ENCODE data around the gene ZNF41.
"Not testable (repeated sequence)": the region's sequence is repeated elsewhere in the genome, so short reads cannot be mapped to it uniquely, and the experiment has no call there.

The ZNF41 gene

GRCh38 chrX:47498411-47498810 lies 15.4 kb upstream of the ZNF41 start:
- Histone ChIP-seq H3K36me3 (replicated peaks) (no peaks in the 10 kb centered on the region), H3K27me3 (replicated peaks) (no peaks in the 10 kb centered on the region), H3K27ac (no peak overlapping the region), H3K4me3 (ENCODE audit: low read depth, low read length) (no peak overlapping the region)
- in situ Hi-C loops (cut with HindIII; ENCODE audit: low pct_ligation_motif_present, low sequenced_read_pairs) = no loop called here
- DNase-seq = no peak
- TF ChIP-seq CTCF (IDR thresholded peaks at IDR 0.05; ENCODE audit: low read depth, low read length, missing control alignments) = no peak

- no peak overlapping the region for H3K27ac ChIP-seq
- peak; percentile 53 for TF ChIP-seq CTCF (IDR thresholded peaks at IDR 0.05; ENCODE audit: low read depth, low read length, missing control alignments)
- in situ Hi-C loops (cut with HindIII; ENCODE audit: low pct_ligation_motif_present, low sequenced_read_pairs) = no loop called here
- DNase-seq = no peak
- H3K27me3 ChIP-seq (replicated peaks) = no peaks in the 10 kb centered on the region
- H3K36me3 ChIP-seq (replicated peaks) = no peaks in the 10 kb centered on the region
- no peak overlapping the region for H3K4me3 ChIP-seq (ENCODE audit: low read depth, low read length)
These were observed 14.4 kb upstream of the ZNF41 start for GRCh38 chrX:47497271-47497888.

- H3K27me3 ChIP-seq (replicated peaks); DNase-seq; H3K36me3 ChIP-seq (replicated peaks); H3K4me3 ChIP-seq (ENCODE audit: low read depth, low read length); in situ Hi-C loops (cut with HindIII; ENCODE audit: low pct_ligation_motif_present, low sequenced_read_pairs); H3K27ac ChIP-seq: not testable (repeated sequence)
These were observed 9.1 kb upstream of the ZNF41 start for GRCh38 chrX:47492133-47492532.

GRCh38 chrX:47489507-47490275 lies 6.7 kb upstream of the ZNF41 start:
- Histone ChIP-seq H3K4me3 (ENCODE audit: low read depth, low read length) (no peak overlapping the region), H3K27me3 (replicated peaks) (no peaks in the 10 kb centered on the region), H3K27ac (no peak overlapping the region), H3K36me3 (replicated peaks) (no peaks in the 10 kb centered on the region)
- TF ChIP-seq CTCF (IDR thresholded peaks at IDR 0.05; ENCODE audit: low read depth, low read length, missing control alignments) = no peak
- in situ Hi-C loops (cut with HindIII; ENCODE audit: low pct_ligation_motif_present, low sequenced_read_pairs) = no loop called here
- DNase-seq = no peak

GRCh38 chrX:47484885-47485284 lies 1.9 kb upstream of the ZNF41 start:
- no peak for DNase-seq
- no peaks in the 10 kb centered on the region for H3K27me3 ChIP-seq (replicated peaks)
- H3K27ac ChIP-seq = no peak overlapping the region
- H3K4me3 ChIP-seq (ENCODE audit: low read depth, low read length) = no peak overlapping the region
- H3K36me3 ChIP-seq (replicated peaks) = no peaks in the 10 kb centered on the region
- in situ Hi-C loops (cut with HindIII; ENCODE audit: low pct_ligation_motif_present, low sequenced_read_pairs) = no loop called here
- TF ChIP-seq CTCF (IDR thresholded peaks at IDR 0.05; ENCODE audit: low read depth, low read length, missing control alignments) = no peak

- H3K27ac ChIP-seq = peak overlapping the region; percentile 94
- no peak for TF ChIP-seq CTCF (IDR thresholded peaks at IDR 0.05; ENCODE audit: low read depth, low read length, missing control alignments)
- H3K4me3 ChIP-seq (ENCODE audit: low read depth, low read length) = peak overlapping the region; percentile 66
- DNase-seq = no peak
- no peaks in the 10 kb centered on the region for H3K36me3 ChIP-seq (replicated peaks)
- in situ Hi-C loops (cut with HindIII; ENCODE audit: low pct_ligation_motif_present, low sequenced_read_pairs) = no loop called here
- H3K27me3 ChIP-seq (replicated peaks) = no peaks in the 10 kb centered on the region
These were observed 565 bp upstream of the ZNF41 start for GRCh38 chrX:47483306-47484268.
